Measurements from ENCODE around the gene DCAF11. TPM values are rescaled to one million over a fixed set of nuclear protein-coding genes. Genes with fewer than 3 reads are reported as not detected.

DCAF11 gene
- total RNA-seq, 1 experiment from 2014 or later = 48.8 TPM

DNA sequence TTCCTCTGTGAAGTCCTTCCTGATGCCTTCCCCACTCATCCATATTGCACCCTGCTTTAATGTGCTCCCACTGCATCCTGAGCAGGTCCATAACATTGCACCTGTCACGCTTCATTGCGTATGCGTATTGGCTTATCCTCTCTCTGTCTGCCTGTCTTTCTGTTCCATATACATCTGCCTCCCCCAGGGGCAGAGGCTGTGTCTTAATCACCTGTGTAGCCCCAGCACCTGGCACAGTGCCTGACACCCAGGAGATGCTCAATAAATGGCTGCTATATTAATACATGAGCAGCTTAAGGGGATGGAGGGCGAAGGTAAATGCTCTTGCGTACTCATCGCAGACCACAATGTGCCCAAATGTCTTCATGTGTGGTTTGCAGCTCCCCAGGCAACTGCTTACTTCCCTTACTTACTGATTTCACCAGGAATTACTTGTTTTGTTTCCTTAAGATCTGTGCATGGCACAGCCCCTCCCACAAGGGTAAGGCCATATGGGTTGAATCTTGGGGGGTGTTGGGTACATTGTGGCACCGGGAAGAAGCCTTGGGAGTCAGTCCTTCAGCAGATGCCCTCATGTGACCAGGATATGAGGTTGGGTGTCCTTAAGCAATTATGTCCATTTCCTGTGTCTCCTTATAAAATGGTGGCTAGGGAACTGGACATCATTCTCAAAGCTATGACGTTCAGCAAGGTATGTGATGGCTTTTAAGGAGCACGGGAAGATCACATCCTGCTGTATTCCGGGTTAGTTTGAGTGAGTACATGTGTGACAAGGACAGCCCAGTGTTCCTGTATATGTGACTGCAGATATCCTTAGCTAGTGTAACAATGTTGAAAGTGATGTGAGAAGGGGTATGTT, 44.1 kb upstream of the DCAF11 start:
- BruUV-seq (replicated peaks) = no TSS peak
- TF ChIP-seq, protein P1, sequence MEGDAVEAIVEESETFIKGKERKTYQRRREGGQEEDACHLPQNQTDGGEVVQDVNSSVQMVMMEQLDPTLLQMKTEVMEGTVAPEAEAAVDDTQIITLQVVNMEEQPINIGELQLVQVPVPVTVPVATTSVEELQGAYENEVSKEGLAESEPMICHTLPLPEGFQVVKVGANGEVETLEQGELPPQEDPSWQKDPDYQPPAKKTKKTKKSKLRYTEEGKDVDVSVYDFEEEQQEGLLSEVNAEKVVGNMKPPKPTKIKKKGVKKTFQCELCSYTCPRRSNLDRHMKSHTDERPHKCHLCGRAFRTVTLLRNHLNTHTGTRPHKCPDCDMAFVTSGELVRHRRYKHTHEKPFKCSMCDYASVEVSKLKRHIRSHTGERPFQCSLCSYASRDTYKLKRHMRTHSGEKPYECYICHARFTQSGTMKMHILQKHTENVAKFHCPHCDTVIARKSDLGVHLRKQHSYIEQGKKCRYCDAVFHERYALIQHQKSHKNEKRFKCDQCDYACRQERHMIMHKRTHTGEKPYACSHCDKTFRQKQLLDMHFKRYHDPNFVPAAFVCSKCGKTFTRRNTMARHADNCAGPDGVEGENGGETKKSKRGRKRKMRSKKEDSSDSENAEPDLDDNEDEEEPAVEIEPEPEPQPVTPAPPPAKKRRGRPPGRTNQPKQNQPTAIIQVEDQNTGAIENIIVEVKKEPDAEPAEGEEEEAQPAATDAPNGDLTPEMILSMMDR (IDR thresholded peaks at IDR 0.05; ENCODE audit: unreplicated experiment) = no peak
- POLR2A ChIA-PET = no interaction called here
- no peaks in the 10 kb centered on the region for H3K9me3 Mint-ChIP-seq (ENCODE audit: unreplicated experiment)
- H3K27me3 Mint-ChIP-seq (ENCODE audit: insufficient read depth, unreplicated experiment) = peaks cover 61% of the 10 kb centered on the region
- no peak for DNase-seq (ENCODE audit: unreplicated experiment)
- no peaks in the 10 kb centered on the region for H3K4me1 Mint-ChIP-seq (ENCODE audit: insufficient read depth, unreplicated experiment)
- H3K4me3 Mint-ChIP-seq (ENCODE audit: unreplicated experiment) = no peak overlapping the region
- CTCF ChIA-PET = interaction anchor here (1.0 to 1.5 kb wide), 4 partner anchors 14 to 56 kb away, joined by 3 to 6 read pairs (median 4); no protein-coding TSS in a partner anchor
- intact Hi-C loops (cut with micrococcal nuclease) = no loop called here
- no peak overlapping the region for H3K27ac Mint-ChIP-seq (ENCODE audit: low read depth, unreplicated experiment)
- H3K36me3 Mint-ChIP-seq (ENCODE audit: insufficient read depth, unreplicated experiment) = no peaks in the 10 kb centered on the region

DNA sequence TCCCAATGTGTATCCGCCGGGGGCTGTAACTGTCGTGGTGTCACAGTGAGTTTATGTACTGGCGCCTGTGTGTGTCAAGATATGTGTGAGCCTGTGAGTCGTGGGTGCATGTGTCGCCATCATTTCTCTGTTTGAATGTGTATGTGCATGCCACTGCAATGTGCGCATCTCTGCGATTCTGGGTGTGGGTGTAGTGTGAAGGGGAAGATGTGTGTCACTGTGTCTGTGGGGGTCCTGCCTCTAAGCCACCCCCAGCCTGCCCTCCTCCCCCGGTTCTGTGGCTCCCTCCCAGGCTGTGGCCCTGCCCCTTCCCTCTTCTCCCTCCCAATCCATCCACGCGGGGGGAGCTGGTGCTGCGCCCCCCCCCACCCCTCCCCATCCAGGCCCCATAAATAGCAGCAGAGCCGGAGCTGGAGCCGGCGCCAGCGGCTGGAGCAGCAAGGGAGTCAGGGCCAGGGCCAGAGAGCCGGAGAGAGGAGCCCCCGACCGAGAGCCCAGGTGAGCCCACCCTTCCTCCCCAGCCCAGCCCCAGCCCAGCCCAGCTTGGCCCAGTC, 43.4 kb upstream of the DCAF11 start, which contains the start of gene CPNE6:
Gene CPNE6 (plus strand): TSS at position 419 of the 554 bp plus-strand sequence. CDS start 1,375 bp downstream, outside the sequence.
- intact Hi-C loops (cut with micrococcal nuclease) = no loop called here
- peaks cover 61% of the 10 kb centered on the region for H3K27me3 Mint-ChIP-seq (ENCODE audit: insufficient read depth, unreplicated experiment)
- TF ChIP-seq, protein P1 (IDR thresholded peaks at IDR 0.05; ENCODE audit: unreplicated experiment) = no peak
- no peak within 1 kb of the TSS for H3K27ac Mint-ChIP-seq (ENCODE audit: low read depth, unreplicated experiment)
- H3K36me3 Mint-ChIP-seq (ENCODE audit: insufficient read depth, unreplicated experiment) = no peaks in the 10 kb centered on the region
- ChIA-PET POLR2A (no interaction called here), CTCF (interaction anchor here (1.1 to 1.5 kb wide), 2 partner anchors 14 to 57 kb away, joined by 3 to 5 read pairs; no protein-coding TSS in a partner anchor)
- no peak within 1 kb of the TSS for H3K4me3 Mint-ChIP-seq (ENCODE audit: unreplicated experiment)
- no peak for DNase-seq (ENCODE audit: unreplicated experiment)
- no peaks in the 10 kb centered on the region for H3K9me3 Mint-ChIP-seq (ENCODE audit: unreplicated experiment)
- H3K4me1 Mint-ChIP-seq (ENCODE audit: insufficient read depth, unreplicated experiment) = no peaks in the 10 kb centered on the region
- no TSS peak for BruUV-seq (replicated peaks)

DNA sequence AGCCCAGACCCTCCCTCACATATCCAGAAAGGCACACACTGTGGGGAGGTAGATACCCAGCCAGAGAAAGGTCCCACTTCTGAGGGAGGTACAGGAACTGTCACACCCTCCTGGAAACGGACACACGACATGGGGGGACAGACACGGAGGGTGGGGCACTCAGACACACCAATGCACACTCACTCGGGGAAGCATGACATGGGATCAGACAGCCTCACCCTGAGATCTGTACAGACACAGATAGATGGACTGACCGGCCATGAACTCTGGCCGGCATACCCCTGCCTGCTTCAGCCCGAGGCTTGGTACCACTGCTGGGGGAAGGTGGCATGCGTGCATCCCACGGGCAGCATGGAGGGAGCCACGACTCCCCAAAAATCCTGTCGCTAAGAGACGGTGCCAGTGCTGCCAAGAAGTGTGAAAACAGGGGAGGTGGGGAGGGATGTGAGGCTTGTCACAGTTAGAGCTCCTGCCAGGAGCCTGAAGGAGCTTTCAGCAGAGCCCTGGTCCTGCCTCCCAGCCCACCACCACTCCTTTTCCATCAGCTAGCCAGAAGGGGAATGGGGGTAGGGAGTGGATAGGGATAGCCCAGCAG, 42.6 kb upstream of the DCAF11 start:
- BruUV-seq (replicated peaks) = no TSS peak
- ChIA-PET POLR2A (interaction anchor here (0.7 kb wide), 1 partner anchor 117 kb away, joined by 3 read pairs; the partner anchor contains the start of gene IPO4), CTCF (interaction anchor here (0.6 to 1.8 kb wide), 3 partner anchors 15 to 37 kb away, joined by 3 to 5 read pairs (median 5); partner anchors contain the start of gene PCK2)
- no peaks in the 10 kb centered on the region for H3K9me3 Mint-ChIP-seq (ENCODE audit: unreplicated experiment)
- H3K36me3 Mint-ChIP-seq (ENCODE audit: insufficient read depth, unreplicated experiment) = no peaks in the 10 kb centered on the region
- no peak overlapping the region for H3K27ac Mint-ChIP-seq (ENCODE audit: low read depth, unreplicated experiment)
- intact Hi-C loops (cut with micrococcal nuclease) = no loop called here
- no peaks in the 10 kb centered on the region for H3K4me1 Mint-ChIP-seq (ENCODE audit: insufficient read depth, unreplicated experiment)
- TF ChIP-seq, protein P1 (IDR thresholded peaks at IDR 0.05; ENCODE audit: unreplicated experiment) = no peak
- peaks cover 61% of the 10 kb centered on the region for H3K27me3 Mint-ChIP-seq (ENCODE audit: insufficient read depth, unreplicated experiment)
- H3K4me3 Mint-ChIP-seq (ENCODE audit: unreplicated experiment) = no peak overlapping the region
- no peak for DNase-seq (ENCODE audit: unreplicated experiment)

DNA sequence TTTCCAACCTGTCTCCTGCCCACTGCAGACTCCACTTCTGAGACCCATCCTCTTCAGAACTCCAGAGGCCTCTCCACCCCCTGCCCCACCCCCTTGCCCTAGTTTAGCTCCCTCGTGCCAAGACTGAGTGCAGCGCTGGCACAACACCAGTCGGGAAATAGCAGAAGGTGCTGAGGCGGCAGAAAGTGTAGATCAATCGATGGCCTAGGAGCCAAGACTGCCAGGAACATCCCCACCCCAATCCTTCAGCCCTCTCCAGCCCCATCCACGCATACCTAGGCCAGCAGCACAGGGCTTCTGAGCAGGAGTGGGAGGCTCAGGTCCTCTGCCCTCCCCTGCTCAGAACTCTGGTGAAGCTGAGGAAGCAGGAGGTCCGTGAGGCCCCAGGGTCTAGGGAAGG, 42.1 kb upstream of the DCAF11 start:
- BruUV-seq (replicated peaks) = no TSS peak
- no peak for DNase-seq (ENCODE audit: unreplicated experiment)
- ChIA-PET POLR2A (interaction anchor here (0.7 kb wide), 1 partner anchor 117 kb away, joined by 3 read pairs; the partner anchor contains the start of gene IPO4), CTCF (interaction anchor here (0.6 to 1.8 kb wide), 3 partner anchors 18 to 36 kb away, joined by 3 to 5 read pairs (median 4); partner anchors contain the start of gene PCK2)
- Mint-ChIP-seq H3K9me3 (ENCODE audit: unreplicated experiment) (no peaks in the 10 kb centered on the region), H3K4me1 (ENCODE audit: insufficient read depth, unreplicated experiment) (no peaks in the 10 kb centered on the region), H3K27ac (ENCODE audit: low read depth, unreplicated experiment) (no peak overlapping the region), H3K27me3 (ENCODE audit: insufficient read depth, unreplicated experiment) (peaks cover 57% of the 10 kb centered on the region), H3K36me3 (ENCODE audit: insufficient read depth, unreplicated experiment) (no peaks in the 10 kb centered on the region), H3K4me3 (ENCODE audit: unreplicated experiment) (no peak overlapping the region)
- intact Hi-C loops (cut with micrococcal nuclease) = no loop called here
- TF ChIP-seq, protein P1 (IDR thresholded peaks at IDR 0.05; ENCODE audit: unreplicated experiment) = no peak
